ENCODE measurements around the gene PTPRM.

Gene PTPRM

GRCh38 chr18:7720395-7720794 is 153.3 kb downstream of the PTPRM start:
- Histone ChIP-seq H3K36me3 (replicated peaks; ENCODE audit: insufficient read depth, low read length) (no peaks in the 10 kb centered on the region), H3K9me3 (replicated peaks; ENCODE audit: insufficient read depth, low read length) (no peaks in the 10 kb centered on the region), H3K9ac (ENCODE audit: low read length) (no peak overlapping the region), H3K79me2 (ENCODE audit: low read length) (no peaks in the 10 kb centered on the region), H3F3A (ENCODE audit: insufficient read depth, low read length) (no peaks in the 10 kb centered on the region), H3K4me1 (ENCODE audit: low read length) (no peaks in the 10 kb centered on the region), H3K4me2 (ENCODE audit: low read depth, low read length) (no peak overlapping the region), H4K20me1 (ENCODE audit: insufficient read depth, low read length) (no peaks in the 10 kb centered on the region), H3K9me2 (replicated peaks; ENCODE audit: insufficient read depth, low read length) (no peaks in the 10 kb centered on the region), H3K27ac (ENCODE audit: low read length) (no peak overlapping the region), H3K27me3 (replicated peaks; ENCODE audit: insufficient read depth, low read length) (no peaks in the 10 kb centered on the region), H3K4me3 (ENCODE audit: low read length) (no peak overlapping the region), H2AFZ (ENCODE audit: low read length) (no peak overlapping the region)
- TF ChIP-seq EZH2 (optimal IDR thresholded peaks at IDR 0.05; ENCODE audit: low read depth, low read length) = no peak
- TF ChIP-seq EZH2phosphoT487 (IDR thresholded peaks at IDR 0.05; ENCODE audit: low read length) = no peak
- TF ChIP-seq CTCF (IDR thresholded peaks at IDR 0.05; ENCODE audit: low read length) = no peak
- no peak for DNase-seq

GRCh38 chr18:7721532-7721931 is 154.4 kb downstream of the PTPRM start:
- H3K27me3 ChIP-seq (replicated peaks; ENCODE audit: insufficient read depth, low read length) = no peaks in the 10 kb centered on the region
- H3K9me2 ChIP-seq (replicated peaks; ENCODE audit: insufficient read depth, low read length) = no peaks in the 10 kb centered on the region
- H3K9ac ChIP-seq (ENCODE audit: low read length) = no peak overlapping the region
- H3K4me3 ChIP-seq (ENCODE audit: low read length) = no peak overlapping the region
- no peak overlapping the region for H3K27ac ChIP-seq (ENCODE audit: low read length)
- no peaks in the 10 kb centered on the region for H3F3A ChIP-seq (ENCODE audit: insufficient read depth, low read length)
- H3K79me2 ChIP-seq (ENCODE audit: low read length) = no peaks in the 10 kb centered on the region
- no peak overlapping the region for H3K4me2 ChIP-seq (ENCODE audit: low read depth, low read length)
- no peaks in the 10 kb centered on the region for H3K4me1 ChIP-seq (ENCODE audit: low read length)
- no peak overlapping the region for H2AFZ ChIP-seq (ENCODE audit: low read length)
- no peaks in the 10 kb centered on the region for H3K36me3 ChIP-seq (replicated peaks; ENCODE audit: insufficient read depth, low read length)
- H3K9me3 ChIP-seq (replicated peaks; ENCODE audit: insufficient read depth, low read length) = no peaks in the 10 kb centered on the region
- TF ChIP-seq CTCF (IDR thresholded peaks at IDR 0.05; ENCODE audit: low read length) = no peak
- no peak for TF ChIP-seq EZH2 (optimal IDR thresholded peaks at IDR 0.05; ENCODE audit: low read depth, low read length)
- TF ChIP-seq EZH2phosphoT487 (IDR thresholded peaks at IDR 0.05; ENCODE audit: low read length) = no peak
- no peak for DNase-seq
- no peaks in the 10 kb centered on the region for H4K20me1 ChIP-seq (ENCODE audit: insufficient read depth, low read length)

DNA sequence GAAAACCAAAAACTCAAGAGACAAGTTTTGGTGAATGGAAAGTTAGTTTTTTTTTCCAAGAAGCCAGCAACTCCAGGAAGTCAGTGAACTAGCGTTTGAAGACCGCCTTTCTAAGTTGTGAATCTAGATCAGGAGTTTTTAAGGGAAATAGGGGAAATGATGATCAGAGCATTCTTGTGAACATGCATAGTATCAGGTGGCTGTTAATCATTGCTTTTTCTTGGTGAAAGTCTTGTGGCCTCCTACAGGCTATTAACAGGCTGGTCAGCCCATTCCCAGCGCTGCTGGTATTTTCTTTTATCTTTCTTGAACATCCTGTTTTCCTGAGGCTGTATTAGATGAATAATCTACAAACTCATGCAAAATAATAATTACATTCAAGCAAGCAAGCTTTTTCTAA is 155.8 kb downstream of the PTPRM start:
- Histone ChIP-seq H3K27me3 (replicated peaks; ENCODE audit: insufficient read depth, low read length) (no peaks in the 10 kb centered on the region), H3K36me3 (replicated peaks; ENCODE audit: insufficient read depth, low read length) (no peaks in the 10 kb centered on the region), H3K4me3 (ENCODE audit: low read length) (no peak overlapping the region), H2AFZ (ENCODE audit: low read length) (no peak overlapping the region), H3K9me2 (replicated peaks; ENCODE audit: insufficient read depth, low read length) (no peaks in the 10 kb centered on the region), H3K9ac (ENCODE audit: low read length) (no peak overlapping the region), H3K27ac (ENCODE audit: low read length) (no peak overlapping the region), H3K79me2 (ENCODE audit: low read length) (no peaks in the 10 kb centered on the region), H4K20me1 (ENCODE audit: insufficient read depth, low read length) (no peaks in the 10 kb centered on the region), H3K4me2 (ENCODE audit: low read depth, low read length) (no peak overlapping the region), H3K9me3 (replicated peaks; ENCODE audit: insufficient read depth, low read length) (no peaks in the 10 kb centered on the region), H3F3A (ENCODE audit: insufficient read depth, low read length) (no peaks in the 10 kb centered on the region), H3K4me1 (ENCODE audit: low read length) (no peaks in the 10 kb centered on the region)
- DNase-seq = no peak
- TF ChIP-seq CTCF (IDR thresholded peaks at IDR 0.05; ENCODE audit: low read length) = no peak
- no peak for TF ChIP-seq EZH2 (optimal IDR thresholded peaks at IDR 0.05; ENCODE audit: low read depth, low read length)
- TF ChIP-seq EZH2phosphoT487 (IDR thresholded peaks at IDR 0.05; ENCODE audit: low read length) = no peak
